Thoracic aorta (tissue), 2 donors: ENCODE measurements around the gene MB21D2. TPM values are rescaled to one million over a fixed set of nuclear protein-coding genes. Genes with fewer than 3 reads are reported as not detected.

Source experiments
- ATAC-seq: fragments of 150-250 bp; one replicate; pipeline ENCODE4 v1.8.0; 2017; ENCODE audit warnings: low read depth; ENCODE audit not compliant: insufficient number of reproducible peaks, low FRiP score
- DNase-seq: peaks from one replicate; pipeline ENCODE4 v3.0.0-alpha.2; 2020; ENCODE audit warnings: low spot score
- H3K27ac ChIP-seq, 2 donors: fragments of 200-600 bp; sonication (generic); 1 replicate in 1 of 2; 2 replicates in 1 of 2; pipeline ENCODE4 v1.5.1; 2016; ENCODE audit warnings: mild to moderate bottlenecking in 2 of 2, moderate library complexity in 2 of 2
- H3K27me3 ChIP-seq: fragments of 200-600 bp; sonication (generic); replicated peaks from 2 replicates; pipeline ENCODE4 v1.6.0; 2016; ENCODE audit warnings: mild to moderate bottlenecking; ENCODE audit not compliant: insufficient read depth
- H3K36me3 ChIP-seq: fragments of 200-600 bp; sonication (generic); one replicate; pipeline ENCODE4 v1.5.1; 2016
- H3K4me1 ChIP-seq, 2 donors: fragments of 200-600 bp; sonication (generic); 1 replicate in 1 of 2; 2 replicates in 1 of 2; pipeline versions ENCODE4 v1.5.1 to v1.6.0; 2016; ENCODE audit warnings: low read depth in 2 of 2, mild to moderate bottlenecking in 1 of 2; ENCODE audit not compliant: control insufficient read depth in 1 of 2
- H3K4me3 ChIP-seq: fragments of 200-600 bp; sonication (generic); 2 replicates; pipeline ENCODE4 v1.5.1; 2016; ENCODE audit warnings: mild to moderate bottlenecking
- H3K9me3 ChIP-seq: fragments of 200-600 bp; sonication (generic); 2 replicates; pipeline ENCODE4 v1.5.1; 2016
- total RNA-seq, 2 donors: library from RNA; depleted of rRNA; stranded (reverse); fragments of >200 nt; gene quantifications; one replicate each; pipeline versions ENCODE4 v1.1.0 to v1.2.3, GENCODE V29; 2016
- TF ChIP-seq, protein P1 (sequence below): fragments of 200-600 bp; sonication (generic); IDR thresholded peaks from one replicate; pipeline ENCODE4 v1.5.1; 2019; ENCODE audit warnings: antibody characterized with exemption

Gene MB21D2
- total RNA-seq, 2 donors from 2014 or later, result 4.9 to 6.4 TPM

DNA sequence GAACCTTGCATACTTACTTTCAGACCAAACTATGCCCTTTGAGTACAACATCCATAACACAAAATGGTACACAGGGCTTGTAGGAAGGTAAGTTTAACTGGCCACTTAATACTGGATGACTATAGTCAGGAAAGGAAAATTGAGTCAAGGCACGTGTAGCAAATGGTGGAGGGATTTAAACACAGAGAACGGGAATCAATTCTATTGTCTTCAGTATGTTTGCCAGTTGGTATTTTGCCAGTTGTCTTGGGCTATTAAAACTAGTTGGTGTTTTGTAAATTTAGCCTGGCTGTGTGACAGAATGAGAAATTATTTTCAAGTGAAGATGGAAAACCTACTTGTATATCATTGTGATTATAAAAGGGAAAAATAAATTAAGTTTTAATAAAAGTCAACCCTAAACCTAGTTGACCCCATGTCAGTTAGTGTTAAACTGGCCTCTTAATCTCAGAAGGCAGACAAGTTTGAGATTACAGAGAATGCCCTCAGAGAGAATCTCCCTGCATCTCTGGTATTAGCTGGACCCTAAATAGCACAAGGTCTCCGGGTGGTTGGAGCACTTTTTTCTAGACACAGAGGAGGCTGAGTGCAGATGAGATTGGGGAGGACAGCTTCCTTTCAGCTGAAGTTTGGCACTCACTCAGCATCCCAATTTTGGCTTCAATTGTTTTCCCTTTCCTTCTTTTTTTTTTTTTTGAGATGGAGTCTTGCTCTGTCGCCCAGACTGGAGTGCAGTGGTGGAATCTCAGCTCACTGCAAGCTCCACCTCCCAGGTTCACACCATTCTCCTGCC is 91.2 kb downstream of the MB21D2 start:
- Histone ChIP-seq H3K4me1 (peaks cover 0 to 23% of the 10 kb centered on the region in 2 donors), H3K9me3 (no peaks in the 10 kb centered on the region), H3K27me3 (no peaks in the 10 kb centered on the region), H3K4me3 (no peak overlapping the region), H3K36me3 (no peaks in the 10 kb centered on the region), H3K27ac (no peak overlapping the region)
- ATAC-seq (no peak), DNase-seq (no peak)
- TF ChIP-seq, protein P1, sequence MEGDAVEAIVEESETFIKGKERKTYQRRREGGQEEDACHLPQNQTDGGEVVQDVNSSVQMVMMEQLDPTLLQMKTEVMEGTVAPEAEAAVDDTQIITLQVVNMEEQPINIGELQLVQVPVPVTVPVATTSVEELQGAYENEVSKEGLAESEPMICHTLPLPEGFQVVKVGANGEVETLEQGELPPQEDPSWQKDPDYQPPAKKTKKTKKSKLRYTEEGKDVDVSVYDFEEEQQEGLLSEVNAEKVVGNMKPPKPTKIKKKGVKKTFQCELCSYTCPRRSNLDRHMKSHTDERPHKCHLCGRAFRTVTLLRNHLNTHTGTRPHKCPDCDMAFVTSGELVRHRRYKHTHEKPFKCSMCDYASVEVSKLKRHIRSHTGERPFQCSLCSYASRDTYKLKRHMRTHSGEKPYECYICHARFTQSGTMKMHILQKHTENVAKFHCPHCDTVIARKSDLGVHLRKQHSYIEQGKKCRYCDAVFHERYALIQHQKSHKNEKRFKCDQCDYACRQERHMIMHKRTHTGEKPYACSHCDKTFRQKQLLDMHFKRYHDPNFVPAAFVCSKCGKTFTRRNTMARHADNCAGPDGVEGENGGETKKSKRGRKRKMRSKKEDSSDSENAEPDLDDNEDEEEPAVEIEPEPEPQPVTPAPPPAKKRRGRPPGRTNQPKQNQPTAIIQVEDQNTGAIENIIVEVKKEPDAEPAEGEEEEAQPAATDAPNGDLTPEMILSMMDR, result no peak

- ATAC-seq (no peak), DNase-seq (no peak)
- Histone ChIP-seq H3K4me3 (no peak overlapping the region), H3K9me3 (no peaks in the 10 kb centered on the region), H3K27ac (no peak overlapping the region), H3K27me3 (no peaks in the 10 kb centered on the region), H3K4me1 (peaks cover 0 to 16% of the 10 kb centered on the region in 2 donors), H3K36me3 (no peaks in the 10 kb centered on the region)
- TF ChIP-seq, protein P1, result no peak
Measured at GRCh38 chr3:192825657-192826200, 91.9 kb downstream of the MB21D2 start.

- peaks cover 0 to 11% of the 10 kb centered on the region in 2 donors for H3K4me1 ChIP-seq
- DNase-seq (no peak), ATAC-seq (no peak)
- TF ChIP-seq, protein P1, result no peak
- H3K36me3 ChIP-seq, result no peaks in the 10 kb centered on the region
- H3K27ac ChIP-seq, result no peak overlapping the region
- H3K9me3 ChIP-seq, result no peaks in the 10 kb centered on the region
- H3K4me3 ChIP-seq, result no peak overlapping the region
- H3K27me3 ChIP-seq, result no peaks in the 10 kb centered on the region
Measured at GRCh38 chr3:192825216-192825615, 92.4 kb downstream of the MB21D2 start.

- Histone ChIP-seq H3K4me3 (no peak overlapping the region), H3K36me3 (no peaks in the 10 kb centered on the region), H3K4me1 (peaks cover under 1 to 16% of the 10 kb centered on the region in 2 donors), H3K27ac (no peak overlapping the region), H3K27me3 (no peaks in the 10 kb centered on the region), H3K9me3 (no peaks in the 10 kb centered on the region)
- TF ChIP-seq, protein P1, result no peak
- no peak for ATAC-seq
- DNase-seq, result no peak
Measured at GRCh38 chr3:192824313-192824712, 93.3 kb downstream of the MB21D2 start.

GRCh38 chr3:192821161-192821560 is 96.5 kb downstream of the MB21D2 start:
- Histone ChIP-seq H3K4me3 (no peak overlapping the region), H3K27me3 (no peaks in the 10 kb centered on the region), H3K4me1 (peaks cover 8 to 15% of the 10 kb centered on the region in 2 donors), H3K36me3 (no peaks in the 10 kb centered on the region), H3K27ac (no peak overlapping the region), H3K9me3 (no peaks in the 10 kb centered on the region)
- TF ChIP-seq, protein P1, result no peak
- ATAC-seq (no peak), DNase-seq (no peak)
